Lower leg skin (tissue), 4 donors: ENCODE measurements around the gene FOLR3. TPM values are rescaled to one million over a fixed set of nuclear protein-coding genes. Genes with fewer than 3 reads are reported as not detected.
"Not testable (repeated sequence)": the region's sequence is repeated elsewhere in the genome, so short reads cannot be mapped to it uniquely, and the experiment has no call there.

Experiments used
- DNase-seq, 2 donors: peaks; one replicate each; pipeline ENCODE4 v3.0.0-alpha.2; 2019; ENCODE audit warnings: low spot score in 2 of 2
- H3K4me3 ChIP-seq: fragments of 200-600 bp; sonication (generic); 2 replicates; pipeline ENCODE4 v1.5.1; 2017; ENCODE audit warnings: mild to moderate bottlenecking, low read depth; ENCODE audit not compliant: poor library complexity, severe bottlenecking
- POLR2A ChIP-seq, 2 donors: fragments of 450-650 bp; IDR thresholded peaks; one replicate each; pipeline ENCODE4 v1.6.1; 2016 to 2017; ENCODE audit warnings: antibody characterized with exemption in 2 of 2, mild to moderate bottlenecking in 1 of 2, moderate library complexity in 1 of 2
- WGBS, 2 donors: methylation state at CpG; one replicate each; pipeline ENCODE4 v1.1.5; 2018; 5-methylcytosine and 5-hydroxymethylcytosine counted together
- intact Hi-C: fragments of 100-400 bp; cut with DNase I; formaldehyde crosslinking; loops from one replicate; pipeline ENCODE4 v1.15.0; 2023; ENCODE audit warnings: low total_unique reads
- total RNA-seq, 4 donors: library from RNA; depleted of rRNA; stranded (reverse); fragments of >200 nt; gene quantifications; one replicate each; pipeline ENCODE4 v1.1.0, GENCODE V29; 2016
- TF ChIP-seq, protein P1 (sequence below), 3 donors: fragments of 450-650 bp; IDR thresholded peaks; one replicate each; pipeline ENCODE4 v1.5.1; 2016; ENCODE audit warnings: antibody characterized with exemption in 3 of 3, mild to moderate bottlenecking in 3 of 3, moderate library complexity in 2 of 3

FOLR3 gene
- total RNA-seq, 4 donors from 2014 or later: 0.49 to 0.52 TPM; not detected in 2

DNA sequence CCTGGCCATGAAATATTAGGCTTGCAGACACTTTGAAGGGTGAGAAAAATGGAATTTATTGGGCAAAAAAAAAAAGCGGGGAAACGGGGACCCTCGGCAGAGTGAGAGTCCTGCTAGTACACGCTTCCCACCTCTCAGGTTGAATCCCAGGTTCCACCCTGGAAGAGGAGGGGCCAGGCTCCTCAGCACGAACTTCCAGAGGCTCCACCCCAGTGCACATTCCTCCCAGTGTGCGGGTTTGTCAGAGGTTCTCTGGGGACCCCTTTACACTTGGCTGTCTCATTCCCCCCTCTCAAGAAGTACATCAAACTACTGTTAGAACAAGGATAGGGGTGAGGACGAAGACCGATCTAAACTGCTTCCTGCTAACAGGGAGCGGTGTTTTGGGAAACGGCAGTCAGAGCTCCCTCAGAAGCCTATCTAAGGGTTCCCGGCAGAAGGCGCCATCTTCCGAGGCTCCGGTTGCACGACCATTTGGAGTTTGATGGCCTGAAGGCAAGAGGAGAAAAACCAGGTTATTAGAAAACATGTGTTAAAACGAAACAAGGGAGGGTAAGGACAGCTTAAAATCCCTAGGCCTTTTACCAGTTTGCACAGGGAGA is 27.5 kb downstream of the FOLR3 start:
- DNase-seq: no peak
- no peak overlapping the region for H3K4me3 ChIP-seq
- TF ChIP-seq, protein P1, sequence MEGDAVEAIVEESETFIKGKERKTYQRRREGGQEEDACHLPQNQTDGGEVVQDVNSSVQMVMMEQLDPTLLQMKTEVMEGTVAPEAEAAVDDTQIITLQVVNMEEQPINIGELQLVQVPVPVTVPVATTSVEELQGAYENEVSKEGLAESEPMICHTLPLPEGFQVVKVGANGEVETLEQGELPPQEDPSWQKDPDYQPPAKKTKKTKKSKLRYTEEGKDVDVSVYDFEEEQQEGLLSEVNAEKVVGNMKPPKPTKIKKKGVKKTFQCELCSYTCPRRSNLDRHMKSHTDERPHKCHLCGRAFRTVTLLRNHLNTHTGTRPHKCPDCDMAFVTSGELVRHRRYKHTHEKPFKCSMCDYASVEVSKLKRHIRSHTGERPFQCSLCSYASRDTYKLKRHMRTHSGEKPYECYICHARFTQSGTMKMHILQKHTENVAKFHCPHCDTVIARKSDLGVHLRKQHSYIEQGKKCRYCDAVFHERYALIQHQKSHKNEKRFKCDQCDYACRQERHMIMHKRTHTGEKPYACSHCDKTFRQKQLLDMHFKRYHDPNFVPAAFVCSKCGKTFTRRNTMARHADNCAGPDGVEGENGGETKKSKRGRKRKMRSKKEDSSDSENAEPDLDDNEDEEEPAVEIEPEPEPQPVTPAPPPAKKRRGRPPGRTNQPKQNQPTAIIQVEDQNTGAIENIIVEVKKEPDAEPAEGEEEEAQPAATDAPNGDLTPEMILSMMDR (IDR thresholded peaks at IDR 0.05): no peak
- no peak for TF ChIP-seq POLR2A (IDR thresholded peaks at IDR 0.05)
- intact Hi-C loops: no loop called here
- 59 to 71% methylated on average over 16 of the region's 16 CpGs for WGBS, 2 donors

DNA sequence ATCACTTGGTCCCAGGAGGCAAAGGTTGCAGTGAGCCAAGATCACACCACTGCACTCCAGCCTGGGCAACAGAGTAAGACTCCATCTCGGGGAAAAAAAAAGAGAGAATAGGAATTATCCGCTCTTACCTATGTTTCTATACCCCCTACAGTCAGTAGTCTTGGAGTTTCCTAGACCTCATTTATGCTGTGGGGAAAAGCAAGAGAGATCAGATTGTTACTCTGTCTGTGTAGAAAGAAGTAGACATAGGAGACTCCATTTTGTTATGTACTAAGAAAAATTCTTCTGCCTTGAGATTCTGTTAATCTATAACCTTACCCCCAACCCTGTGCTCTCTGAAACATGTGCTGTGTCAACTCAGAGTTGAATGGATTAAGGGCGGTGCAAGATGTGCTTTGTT is 28.7 kb downstream of the FOLR3 start:
- DNase-seq, intact Hi-C loops, H3K4me3 ChIP-seq: not testable (repeated sequence)
- 43 to 95% methylated on average over 2 of the region's 3 CpGs for WGBS, 2 donors

GRCh38 chr11:72169046-72169555 is 33.6 kb downstream of the FOLR3 start:
- intact Hi-C loops, DNase-seq, H3K4me3 ChIP-seq: not testable (repeated sequence)
- 76 to 89% methylated on average over 5 of the region's 5 CpGs for WGBS, 2 donors

GRCh38 chr11:72169754-72170153 is 34.2 kb downstream of the FOLR3 start:
- WGBS, 2 donors: 80 to 97% methylated on average over 3 of the region's 3 CpGs
- intact Hi-C loops, H3K4me3 ChIP-seq, DNase-seq: not testable (repeated sequence)

- intact Hi-C loops, H3K4me3 ChIP-seq: not testable (repeated sequence)
- DNase-seq: peak in 1 of 2 donors; percentile 18
- WGBS, 2 donors: 50 to 69% methylated on average over 4 of the region's 4 CpGs
These were observed 36.5 kb downstream of the FOLR3 start for GRCh38 chr11:72172043-72172442.

GRCh38 chr11:72173291-72173690 is 37.8 kb downstream of the FOLR3 start:
- H3K4me3 ChIP-seq: no peak overlapping the region
- DNase-seq: no peak
- WGBS, 2 donors: 61 to 89% methylated on average over 3 of the region's 3 CpGs
- intact Hi-C loops: no loop called here
- TF ChIP-seq POLR2A (IDR thresholded peaks at IDR 0.05): no peak
- TF ChIP-seq, protein P1 (IDR thresholded peaks at IDR 0.05): no peak

- intact Hi-C loops: no loop called here
- no peak overlapping the region for H3K4me3 ChIP-seq
- WGBS, 2 donors: 41 to 61% methylated on average over 7 to 8 of the region's 8 CpGs
- no peak for TF ChIP-seq POLR2A (IDR thresholded peaks at IDR 0.05)
- no peak for DNase-seq
These were observed 39.0 kb downstream of the FOLR3 start for GRCh38 chr11:72174302-72175070.

DNA sequence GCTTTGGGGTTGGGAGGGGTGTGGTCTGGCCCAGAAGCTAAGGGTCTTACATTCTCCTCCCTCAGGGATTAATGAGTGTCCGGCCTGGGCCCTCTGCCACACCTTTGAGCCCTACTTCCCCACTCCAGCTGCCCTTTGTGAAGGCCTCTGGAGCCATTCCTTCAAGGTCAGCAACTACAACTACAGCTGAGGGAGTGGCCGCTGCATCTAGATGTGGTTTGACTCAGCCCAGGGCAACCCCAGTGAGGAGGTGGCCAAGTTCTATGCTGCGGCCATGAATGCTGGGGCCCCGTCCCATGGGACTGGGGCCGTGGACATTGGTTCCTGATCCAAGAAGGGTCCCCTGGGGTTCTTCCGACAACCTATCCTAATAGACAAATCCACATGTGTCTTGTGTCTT is 42.1 kb downstream of the FOLR3 start:
- WGBS, 2 donors: 81 to 92% methylated on average over 5 to 6 of the region's 6 CpGs
- intact Hi-C loops: no loop called here
- TF ChIP-seq POLR2A (IDR thresholded peaks at IDR 0.05): no peak
- TF ChIP-seq, protein P1 (IDR thresholded peaks at IDR 0.05): no peak
- no peak for DNase-seq
- no peak overlapping the region for H3K4me3 ChIP-seq
